Fibroblast of pulmonary artery (primary cell): Measurements from ENCODE around the gene EPHX1.

ENCODE experiments used
- DNase-seq: peaks from one replicate; pipeline ENCODE4 v3.0.0-alpha.2; 2010; ENCODE audit warnings: low read depth
- H3K4me3 ChIP-seq: replicated peaks from 2 replicates; pipeline ENCODE4 v1.5.1; 2011; ENCODE audit warnings: low read depth, mild to moderate bottlenecking, control low read depth, low read length, moderate library complexity
- CTCF ChIP-seq: IDR thresholded peaks from 2 replicates; pipeline ENCODE4 v1.5.1; 2011; ENCODE audit warnings: mild to moderate bottlenecking, control low read depth, low read length, inconsistent platforms; ENCODE audit errors: missing control alignments

EPHX1 gene

GRCh38 chr1:225866061-225866837, 56.3 kb downstream of the EPHX1 start:
- H3K4me3 ChIP-seq: no peak overlapping the region
- peak; percentile 87 for DNase-seq
- TF ChIP-seq CTCF: no peak

- H3K4me3 ChIP-seq: no peak overlapping the region
- DNase-seq: no peak
- TF ChIP-seq CTCF: no peak
These were observed 57.1 kb downstream of the EPHX1 start for GRCh38 chr1:225866981-225867380.

DNA sequence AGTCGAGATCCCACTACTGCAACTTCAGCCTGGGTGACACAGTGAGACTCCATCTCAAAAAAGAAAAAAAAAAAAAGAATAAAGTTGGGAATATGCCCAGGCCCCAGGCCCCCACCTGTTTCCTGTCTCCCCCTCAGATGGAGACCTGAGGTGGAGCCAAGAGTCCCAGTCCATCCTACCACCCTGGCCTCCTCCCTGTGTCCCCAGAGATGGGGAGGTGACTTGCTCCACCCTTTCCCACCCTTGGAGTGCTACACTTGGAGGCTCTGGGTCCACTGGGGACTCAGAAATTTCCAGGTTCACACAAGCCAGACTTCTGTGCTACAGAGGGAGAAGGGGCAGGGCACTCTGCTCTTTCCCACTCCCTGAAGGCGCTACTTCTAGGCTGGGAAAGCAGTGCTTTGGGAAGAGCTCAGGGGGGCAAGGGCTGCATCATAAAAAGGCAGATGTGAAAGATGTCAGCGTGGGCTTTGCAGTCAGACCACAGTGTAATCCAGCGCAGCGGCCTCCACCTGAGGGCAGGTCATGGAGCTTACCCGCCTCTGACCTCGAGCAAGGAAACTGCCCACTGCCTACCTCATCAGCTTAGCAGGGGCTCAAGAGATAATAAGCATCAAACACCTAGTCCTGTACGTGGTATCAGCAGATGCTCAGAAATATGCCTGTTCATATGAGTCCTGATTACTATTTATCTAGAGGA, 58.9 kb downstream of the EPHX1 start:
- DNase-seq: no peak
- no peak overlapping the region for H3K4me3 ChIP-seq
- TF ChIP-seq CTCF: no peak

DNA sequence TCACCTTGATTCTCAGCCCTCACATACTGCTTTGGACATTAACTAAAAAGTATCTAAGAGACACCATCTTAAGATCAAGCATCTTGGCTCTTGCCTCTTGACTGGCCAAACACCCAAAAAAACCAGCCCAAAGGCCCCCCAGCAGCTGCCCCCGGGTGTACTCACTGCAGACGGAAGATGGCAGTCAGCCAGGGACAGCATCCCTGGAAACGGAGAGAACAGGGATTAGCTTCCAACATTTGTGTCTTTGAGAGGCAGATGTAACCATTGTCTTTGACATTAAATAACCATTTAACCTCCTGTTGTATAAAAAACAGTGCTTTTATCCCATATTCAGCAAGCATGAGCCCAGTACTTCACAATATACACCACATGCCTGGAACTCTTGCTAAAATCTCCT, 61.0 kb downstream of the EPHX1 start:
- no peak for TF ChIP-seq CTCF
- DNase-seq: no peak
- H3K4me3 ChIP-seq: no peak overlapping the region

GRCh38 chr1:225871359-225872074, 61.6 kb downstream of the EPHX1 start:
- DNase-seq: no peak
- TF ChIP-seq CTCF: no peak
- H3K4me3 ChIP-seq: no peak overlapping the region

DNA sequence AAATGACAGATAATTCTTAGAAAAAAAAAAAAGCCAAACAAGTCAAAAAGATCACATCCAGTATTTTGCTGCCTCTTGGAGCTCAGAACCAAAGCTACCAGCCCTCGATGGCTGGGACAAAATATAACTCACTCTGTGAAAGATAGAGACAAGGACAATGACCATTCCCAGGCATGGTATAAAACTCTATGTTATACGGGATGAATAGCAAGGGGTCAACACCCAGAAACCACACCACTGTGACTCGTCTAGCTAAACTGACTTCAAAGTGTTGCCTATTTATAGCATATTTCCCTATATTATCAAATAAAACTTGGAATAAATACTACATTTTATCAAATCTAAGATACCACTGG, 62.1 kb downstream of the EPHX1 start:
- DNase-seq: no peak
- no peak for TF ChIP-seq CTCF

More for the DNA sequence above, 62.1 kb downstream of the EPHX1 start:
- H3K4me3 ChIP-seq: no peak overlapping the region
